ENCODE data around the gene HLTF.

GRCh38 chr3:149019580-149019979, 66.8 kb downstream of the HLTF start:
- TF ChIP-seq EZH2 (IDR thresholded peaks at IDR 0.05): no peak
- no peak for TF ChIP-seq POLR2AphosphoS5 (IDR thresholded peaks at IDR 0.05; ENCODE audit: borderline replicate concordance, low read depth, low read length)
- no peak for TF ChIP-seq FOXP2 (optimal IDR thresholded peaks at IDR 0.05; ENCODE audit: control extremely low read depth, extremely low read length, insufficient read depth)
